HCT116 (cell line): ENCODE measurements around the gene ATF6B.

Experiments
- CTCF ChIP-seq, 3 experiments: fragments of 200-600 bp in 1 of 3; sonication (generic) in 1 of 3; IDR thresholded peaks in 2 of 3; conservative IDR thresholded peaks in 1 of 3; 2 replicates each; pipeline ENCODE4 v1.5.1; 2012 to 2017; ENCODE audit warnings: low read depth in 2 of 3, low read length in 2 of 3, antibody characterized with exemption in 1 of 3, borderline replicate concordance in 1 of 3, control low read depth in 1 of 3, mild to moderate bottlenecking in 1 of 3, mixed read lengths in 1 of 3, mixed run types in 1 of 3, moderate library complexity in 1 of 3; ENCODE audit not compliant: insufficient read depth in 1 of 3
- EZH2 ChIP-seq: fragments of 200-600 bp; sonication (generic); IDR thresholded peaks from 2 replicates; pipeline ENCODE4 v1.6.1; 2017; ENCODE audit warnings: antibody characterized with exemption, mixed run types
- EZH2phosphoT487 ChIP-seq: fragments of 200-600 bp; IDR thresholded peaks from 2 replicates; pipeline ENCODE4 v1.6.1; 2018; ENCODE audit warnings: antibody characterized with exemption, borderline replicate concordance
- MAX ChIP-seq: IDR thresholded peaks from 2 replicates; pipeline ENCODE4 v1.6.1; 2012
- POLR2AphosphoS5 ChIP-seq: IDR thresholded peaks from 2 replicates; pipeline ENCODE4 v1.6.1; 2011; ENCODE audit warnings: mild to moderate bottlenecking, low read depth, low read length, moderate library complexity
- REST ChIP-seq: IDR thresholded peaks from 2 replicates; pipeline ENCODE4 v1.6.1; 2012; ENCODE audit warnings: low read depth

- TF ChIP-seq CTCF (IDR thresholded peaks at IDR 0.05 in 2 of 3, conservative IDR thresholded peaks at IDR 0.05 in 1 of 3; ENCODE audit: borderline replicate concordance in 1 of 3, insufficient read depth in 1 of 3, low read depth in 2 of 3, low read length in 2 of 3) (no peak), MAX (no peak), POLR2AphosphoS5 (no peak), REST (no peak), EZH2 (no peak), EZH2phosphoT487 (no peak)
Measured at GRCh38 chr6:32083812-32084768, 44.0 kb downstream of the ATF6B start.
